Natural killer cell (primary cell): ENCODE data around the gene TUBE1. TPM values are rescaled to one million over a fixed set of nuclear protein-coding genes. Genes with fewer than 3 reads are reported as not detected.

Source experiments
- ATAC-seq, 3 donors: fragments of 150-1000 bp in 2 of 3; fragments of 200-7000 bp in 1 of 3; cut with Tn5 transposase; 1 replicate in 1 of 3; 2 replicates in 2 of 3; pipeline ENCODE4 v1.10.0; 2021; ENCODE audit warnings: mild to moderate bottlenecking in 2 of 3, moderate library complexity in 2 of 3
- DNase-seq, 2 donors: peaks; one replicate each; pipeline versions ENCODE4 v3.0.0 to v3.0.0-alpha.2; 2013 to 2021; ENCODE audit warnings: mixed read lengths in 1 of 2
- H3K27ac ChIP-seq: one replicate; pipeline ENCODE4 v1.5.1; 2013; ENCODE audit warnings: mild to moderate bottlenecking, low read length
- H3K27me3 ChIP-seq: one replicate; pipeline ENCODE4 v1.6.1; 2013; ENCODE audit warnings: low read length; ENCODE audit not compliant: control insufficient read depth, insufficient read depth
- H3K36me3 ChIP-seq: one replicate; pipeline ENCODE4 v1.6.1; 2013; ENCODE audit warnings: low read length; ENCODE audit not compliant: control insufficient read depth, insufficient read depth
- H3K4me1 ChIP-seq: one replicate; pipeline ENCODE4 v1.6.1; 2013; ENCODE audit warnings: low read length; ENCODE audit not compliant: control insufficient read depth, insufficient read depth
- H3K4me3 ChIP-seq: one replicate; pipeline ENCODE4 v1.5.1; 2013; ENCODE audit warnings: low read length
- H3K9me3 ChIP-seq: one replicate; pipeline ENCODE4 v1.6.1; 2013; ENCODE audit warnings: low read length; ENCODE audit not compliant: control insufficient read depth, insufficient read depth
- H3K27ac Mint-ChIP-seq, 2 donors: one replicate each; pipeline ENCODE4 v1.8.0; 2022; ENCODE audit warnings: mild to moderate bottlenecking in 2 of 2, mixed read lengths in 2 of 2, moderate library complexity in 1 of 2
- H3K27me3 Mint-ChIP-seq, 2 donors: one replicate each; pipeline ENCODE4 v1.8.0; 2022; ENCODE audit warnings: low read depth in 2 of 2, mixed read lengths in 2 of 2
- H3K36me3 Mint-ChIP-seq: one replicate; pipeline ENCODE4 v1.8.0; 2022; ENCODE audit warnings: mixed read lengths
- H3K4me1 Mint-ChIP-seq, 2 donors: one replicate each; pipeline ENCODE4 v1.8.0; 2022; ENCODE audit warnings: mixed read lengths in 2 of 2
- H3K4me3 Mint-ChIP-seq: one replicate; pipeline ENCODE4 v1.8.0; 2022; ENCODE audit warnings: mild to moderate bottlenecking, moderate library complexity, mixed read lengths
- H3K9me3 Mint-ChIP-seq, 2 donors: one replicate each; pipeline ENCODE4 v1.8.0; 2022; ENCODE audit warnings: mixed read lengths in 2 of 2
- WGBS: methylation state at CpG from one replicate; pipeline ENCODE4 v1.1.7; 2013; ENCODE audit warnings: missing lambda C conversion rate; ENCODE audit not compliant: insufficient coverage; 5-methylcytosine and 5-hydroxymethylcytosine counted together
- intact Hi-C: fragments of 100-400 bp; cut with micrococcal nuclease; formaldehyde crosslinking; loops from one replicate; pipeline ENCODE4 v1.14.2; 2022
- total RNA-seq, 4 donors: library from RNA; stranded (reverse); fragments of 120-200 nt in 1 of 4; gene quantifications; one replicate each; pipeline versions ENCODE4 v1.2.3 to v1.2.4, GENCODE V29; 2013 to 2022
- TF ChIP-seq, protein P1 (sequence below): fragments of 200-600 bp; IDR thresholded peaks from one replicate; pipeline ENCODE4 v1.8.0; 2022; ENCODE audit warnings: antibody characterized with exemption

TUBE1 gene
- total RNA-seq, 3 donors from 2014 or later (not counting 1 experiment from before 2014, with no cell fraction given) = 15.6 to 31.2 (median 23.7) TPM

DNA sequence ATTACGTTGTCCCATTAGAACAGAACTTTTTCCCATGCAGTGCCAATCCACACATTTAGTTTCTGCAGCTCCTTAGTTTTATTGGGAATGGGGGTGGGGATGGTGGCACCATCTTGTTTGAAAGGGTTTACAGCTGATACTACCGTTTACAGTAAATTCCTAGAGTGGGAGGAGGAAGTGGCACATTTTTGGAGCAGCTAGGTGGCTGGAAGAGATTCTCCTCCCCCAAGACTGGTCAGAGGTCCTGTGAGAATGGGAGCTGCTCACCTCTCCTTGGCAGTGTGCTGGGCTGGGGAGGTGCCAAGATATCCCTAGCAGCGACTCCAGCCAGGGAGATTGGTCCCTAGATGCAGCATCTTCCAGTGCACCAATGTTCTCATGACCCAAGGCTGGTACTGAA, 45.7 kb downstream of the TUBE1 start:
- Mint-ChIP-seq H3K27ac (no peak overlapping the region), H3K27me3 (no peaks in the 10 kb centered on the region), H3K9me3 (no peaks in the 10 kb centered on the region), H3K4me3 (peak overlapping the region; percentile 47), H3K36me3 (no peaks in the 10 kb centered on the region), H3K4me1 (peaks cover 10 to 12% of the 10 kb centered on the region in 2 donors)
- no peaks in the 10 kb centered on the region for H3K27me3 ChIP-seq
- TF ChIP-seq, protein P1, sequence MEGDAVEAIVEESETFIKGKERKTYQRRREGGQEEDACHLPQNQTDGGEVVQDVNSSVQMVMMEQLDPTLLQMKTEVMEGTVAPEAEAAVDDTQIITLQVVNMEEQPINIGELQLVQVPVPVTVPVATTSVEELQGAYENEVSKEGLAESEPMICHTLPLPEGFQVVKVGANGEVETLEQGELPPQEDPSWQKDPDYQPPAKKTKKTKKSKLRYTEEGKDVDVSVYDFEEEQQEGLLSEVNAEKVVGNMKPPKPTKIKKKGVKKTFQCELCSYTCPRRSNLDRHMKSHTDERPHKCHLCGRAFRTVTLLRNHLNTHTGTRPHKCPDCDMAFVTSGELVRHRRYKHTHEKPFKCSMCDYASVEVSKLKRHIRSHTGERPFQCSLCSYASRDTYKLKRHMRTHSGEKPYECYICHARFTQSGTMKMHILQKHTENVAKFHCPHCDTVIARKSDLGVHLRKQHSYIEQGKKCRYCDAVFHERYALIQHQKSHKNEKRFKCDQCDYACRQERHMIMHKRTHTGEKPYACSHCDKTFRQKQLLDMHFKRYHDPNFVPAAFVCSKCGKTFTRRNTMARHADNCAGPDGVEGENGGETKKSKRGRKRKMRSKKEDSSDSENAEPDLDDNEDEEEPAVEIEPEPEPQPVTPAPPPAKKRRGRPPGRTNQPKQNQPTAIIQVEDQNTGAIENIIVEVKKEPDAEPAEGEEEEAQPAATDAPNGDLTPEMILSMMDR = no peak
- H3K27ac ChIP-seq = no peak overlapping the region
- 91% methylated on average over 3 of the region's 3 CpGs for WGBS
- intact Hi-C loops = loop anchor here (10.0 kb wide), 1 partner anchor 557 kb away; the partner anchor contains the start of gene REV3L
- H3K4me1 ChIP-seq = no peaks in the 10 kb centered on the region
- ATAC-seq = no peak
- DNase-seq = no peak
- H3K9me3 ChIP-seq = no peaks in the 10 kb centered on the region
- no peak overlapping the region for H3K4me3 ChIP-seq
- no peaks in the 10 kb centered on the region for H3K36me3 ChIP-seq

DNA sequence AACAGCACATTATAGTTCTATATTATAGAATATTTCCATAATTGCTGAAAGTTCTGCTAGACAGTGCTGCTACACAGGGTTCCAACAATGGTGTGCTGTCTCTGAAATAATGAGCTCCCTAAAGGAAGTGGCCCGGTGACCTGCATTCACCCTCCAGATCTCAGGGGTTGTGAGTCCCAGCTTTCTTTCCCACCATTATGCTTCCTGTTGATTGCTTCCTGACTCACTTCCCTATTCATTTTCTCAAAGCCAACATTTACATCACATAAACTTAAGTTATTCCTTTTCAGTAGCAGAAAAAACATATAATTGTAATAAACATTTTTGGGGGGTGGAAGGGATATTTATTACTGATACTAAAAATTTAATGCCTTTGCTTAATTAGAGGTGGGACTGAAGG, 46.3 kb downstream of the TUBE1 start:
- DNase-seq (no peak), ATAC-seq (no peak)
- Histone ChIP-seq H3K4me3 (no peak overlapping the region), H3K36me3 (no peaks in the 10 kb centered on the region), H3K4me1 (no peaks in the 10 kb centered on the region), H3K9me3 (no peaks in the 10 kb centered on the region), H3K27me3 (no peaks in the 10 kb centered on the region), H3K27ac (no peak overlapping the region)
- H3K4me3 Mint-ChIP-seq = peak overlapping the region; percentile 38
- H3K9me3 Mint-ChIP-seq = no peaks in the 10 kb centered on the region
- H3K27ac Mint-ChIP-seq = no peak overlapping the region
- 82% methylated on average over 1 of the region's 1 CpG for WGBS
- H3K4me1 Mint-ChIP-seq = peaks cover 10 to 12% of the 10 kb centered on the region in 2 donors
- H3K27me3 Mint-ChIP-seq = no peaks in the 10 kb centered on the region
- H3K36me3 Mint-ChIP-seq = no peaks in the 10 kb centered on the region
- TF ChIP-seq, protein P1 = no peak
- intact Hi-C loops = loop anchor here (10.0 kb wide), 1 partner anchor 556 kb away; the partner anchor contains the start of gene REV3L

DNA sequence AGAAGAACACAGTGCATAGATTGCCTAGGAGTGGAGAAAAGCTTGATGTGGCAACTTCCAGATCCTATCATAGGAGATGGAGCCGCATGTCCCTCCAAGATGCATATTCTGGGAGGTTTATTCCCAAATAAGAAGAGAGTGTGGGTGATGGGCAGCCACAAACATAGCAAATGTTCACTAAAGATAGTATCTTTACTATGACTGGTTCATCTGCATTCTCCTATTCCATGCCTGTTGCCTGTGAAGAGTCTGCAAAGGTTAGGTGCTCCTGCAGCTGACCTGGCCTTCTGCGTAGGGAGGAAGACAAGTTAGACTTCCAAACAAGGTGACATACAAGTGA, 47.9 kb downstream of the TUBE1 start:
- 50% methylated on average over 2 of the region's 2 CpGs for WGBS
- H3K4me3 Mint-ChIP-seq = no peak overlapping the region

More for the DNA sequence above, 47.9 kb downstream of the TUBE1 start:
- no peaks in the 10 kb centered on the region for H3K9me3 Mint-ChIP-seq
- intact Hi-C loops = no loop called here
- Histone ChIP-seq H3K27ac (no peak overlapping the region), H3K9me3 (no peaks in the 10 kb centered on the region), H3K27me3 (no peaks in the 10 kb centered on the region), H3K36me3 (no peaks in the 10 kb centered on the region), H3K4me1 (no peaks in the 10 kb centered on the region), H3K4me3 (no peak overlapping the region)
- H3K36me3 Mint-ChIP-seq = no peaks in the 10 kb centered on the region
- TF ChIP-seq, protein P1 = no peak
- no peak for ATAC-seq
- peaks cover 10 to 12% of the 10 kb centered on the region in 2 donors for H3K4me1 Mint-ChIP-seq
- no peaks in the 10 kb centered on the region for H3K27me3 Mint-ChIP-seq
- no peak overlapping the region for H3K27ac Mint-ChIP-seq
- no peak for DNase-seq
